NOMO-1 (cell line): ENCODE data around the gene TRAPPC3.
A peak's percentile ranks its signal among the peaks of the same experiment; 100 is the strongest.

Source experiments
- DNase-seq, 2 experiments: peaks; one replicate each; lab custom pipeline; 2025; ENCODE audit not compliant: unreplicated experiment in 2 of 2; lab: John Stamatoyannopoulos, UW

Gene TRAPPC3

DNA sequence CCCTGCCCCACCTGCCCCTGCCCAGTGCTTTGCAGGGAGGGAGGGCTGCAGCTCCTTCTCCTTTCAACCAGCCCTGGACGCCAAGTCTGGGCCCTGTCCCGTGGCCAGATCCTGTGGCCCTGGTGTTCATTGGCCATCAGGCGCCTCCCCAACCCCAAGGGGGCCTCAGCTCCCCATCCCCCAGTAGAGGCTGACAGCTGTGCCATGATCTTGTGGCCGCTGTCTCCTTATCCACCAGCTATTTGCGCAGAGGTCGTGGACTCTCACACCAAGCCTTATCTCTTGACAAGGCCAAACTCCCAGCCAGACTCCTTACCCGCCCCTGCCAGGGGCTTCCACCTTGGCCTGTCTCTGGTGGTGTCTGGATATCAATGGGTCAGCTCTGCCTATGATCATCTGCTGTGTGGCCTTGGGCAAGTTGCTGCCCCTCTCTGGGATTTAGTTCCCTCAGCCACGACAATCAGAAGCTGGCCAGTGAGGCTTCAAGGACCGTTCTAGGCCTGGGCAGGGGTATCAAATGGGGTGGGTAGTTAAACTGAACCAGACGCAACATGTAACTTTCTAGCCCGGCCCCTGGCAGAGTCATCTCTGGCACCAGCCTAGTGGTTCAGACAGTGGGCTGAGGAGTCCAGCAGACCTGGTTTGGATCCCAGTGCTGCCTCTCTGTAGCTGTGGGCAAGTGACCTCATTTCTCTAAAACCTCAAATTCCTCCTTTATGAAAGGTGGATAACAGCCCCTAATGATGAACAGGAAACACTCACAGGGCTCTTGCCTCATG is 21.0 kb downstream of the TRAPPC3 start:
- DNase-seq: peak in 1 of 2 experiments; percentile 13

- DNase-seq: no peak
Measured at GRCh38 chr1:36126797-36127500, 22.3 kb downstream of the TRAPPC3 start.

DNA sequence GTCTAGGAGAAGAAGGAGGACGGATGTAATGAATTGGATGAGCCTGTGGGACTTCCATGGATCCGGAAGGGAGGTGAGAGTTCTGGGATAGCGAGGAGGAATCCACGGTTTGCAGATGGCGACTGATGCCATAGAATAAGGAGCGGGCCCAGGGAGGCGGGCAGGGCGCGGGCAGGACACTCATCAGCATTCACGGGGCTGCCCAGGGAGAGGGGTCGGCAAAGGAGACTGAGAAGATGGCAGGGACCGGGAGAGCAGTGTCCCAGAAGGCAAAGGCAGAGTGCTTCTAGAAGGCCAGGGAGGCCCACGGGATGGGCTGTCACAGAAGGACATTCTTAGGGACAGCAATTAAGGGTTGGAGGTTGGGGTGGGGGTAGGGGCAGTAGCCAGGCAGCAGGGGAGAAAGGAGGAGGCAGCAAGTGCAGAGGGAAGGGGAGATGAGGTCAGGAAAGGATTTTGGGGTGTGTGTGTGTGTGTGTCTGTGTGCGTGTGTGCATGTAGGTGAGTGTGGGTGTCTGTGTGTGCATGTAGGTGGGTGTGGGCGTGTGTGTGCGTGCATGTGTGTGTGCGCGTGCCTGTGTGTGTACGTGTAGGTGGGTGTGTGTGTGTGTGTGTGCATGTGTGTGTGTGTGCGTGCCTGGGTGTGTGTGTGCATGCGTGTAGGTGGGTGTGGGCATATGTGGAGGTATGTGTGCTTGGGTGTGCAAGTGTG is 23.1 kb downstream of the TRAPPC3 start:
- no peak for DNase-seq

- DNase-seq: no peak
Measured at GRCh38 chr1:36125129-36125991, 23.9 kb downstream of the TRAPPC3 start, which contains the start of gene COL8A2. TSS of gene COL8A2 (minus strand) at chr1:36125222. CDS start at chr1:36100242, 24,980 bp downstream.

DNA sequence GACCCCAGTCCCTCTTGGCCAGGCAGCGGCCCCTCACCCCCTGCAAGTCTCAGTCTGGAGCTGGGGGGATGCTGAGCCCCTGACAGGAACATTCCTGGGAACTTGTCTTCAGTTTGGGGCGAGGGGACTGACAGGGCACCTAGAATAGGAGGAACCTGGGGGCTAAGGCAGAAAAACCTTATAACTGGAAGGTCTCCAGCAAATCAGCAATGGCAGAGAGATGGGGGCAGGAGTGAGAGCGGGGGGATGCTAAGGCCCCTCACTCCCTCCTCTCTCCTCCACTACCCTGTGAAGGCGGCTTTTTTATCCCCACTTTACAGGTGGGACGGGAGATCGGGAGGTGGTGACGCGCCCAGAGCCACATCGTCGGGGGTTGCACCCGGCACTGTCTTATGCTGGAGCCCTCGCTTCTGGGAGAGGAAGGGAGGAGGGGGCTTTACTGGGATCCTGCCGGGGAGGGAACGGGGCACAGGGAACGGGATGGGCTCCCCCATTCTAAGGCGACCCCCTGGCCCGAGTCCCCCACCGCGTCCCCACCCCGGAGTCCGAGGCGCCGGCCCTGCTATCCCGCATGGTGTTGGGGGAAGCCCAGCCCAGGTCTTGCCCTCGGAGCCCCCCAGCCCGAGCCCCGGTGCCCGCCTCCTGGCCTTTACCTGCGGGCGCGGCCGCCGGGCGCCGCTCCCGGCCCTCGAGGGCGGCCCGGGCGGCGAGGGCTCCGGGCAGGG is 24.7 kb downstream of the TRAPPC3 start:
- DNase-seq: no peak

- DNase-seq: peak; percentile 79 to 93
Measured at GRCh38 chr1:36123356-36123755, 25.9 kb downstream of the TRAPPC3 start.

- DNase-seq: no peak
Measured at GRCh38 chr1:36122062-36123030, 26.9 kb downstream of the TRAPPC3 start.

- no peak for DNase-seq
Measured at GRCh38 chr1:36119456-36119855, 29.8 kb downstream of the TRAPPC3 start.

DNA sequence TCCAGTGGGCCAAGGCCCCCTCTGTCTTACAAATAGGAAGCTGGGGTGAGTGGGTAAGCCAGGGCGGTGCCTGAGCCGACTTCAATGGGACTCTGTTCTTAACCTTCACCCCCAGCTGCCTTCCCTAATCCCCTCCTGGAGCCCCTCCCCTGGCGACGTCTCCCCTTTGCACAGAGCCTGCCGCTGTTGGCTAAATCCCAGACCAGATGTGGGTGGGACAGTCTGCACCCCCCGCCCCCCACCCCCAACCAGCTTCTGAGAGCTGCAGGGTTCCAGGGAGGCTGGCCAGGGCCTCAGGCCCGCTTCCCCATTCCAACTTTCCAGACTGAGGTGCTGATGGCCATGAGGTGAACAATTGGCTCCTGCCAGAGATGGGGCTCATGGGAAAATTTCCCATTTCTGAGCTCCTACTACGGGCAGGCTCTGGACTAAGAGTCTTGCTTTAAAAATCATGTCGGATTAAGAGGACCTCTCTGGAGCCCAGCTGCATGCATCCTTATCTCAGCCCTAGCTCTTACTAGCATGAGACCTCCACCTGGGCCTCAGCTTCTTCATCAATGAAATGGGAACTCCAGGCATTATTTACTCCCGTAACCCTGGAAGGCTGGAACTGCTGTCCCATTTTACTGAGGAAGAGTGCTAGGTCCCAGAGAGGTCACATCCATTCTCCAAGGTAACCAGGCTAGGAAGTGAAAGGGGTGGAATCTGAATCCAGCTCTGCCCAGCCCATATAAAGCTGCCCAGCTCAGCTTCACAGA is 30.7 kb downstream of the TRAPPC3 start:
- no peak for DNase-seq

DNA sequence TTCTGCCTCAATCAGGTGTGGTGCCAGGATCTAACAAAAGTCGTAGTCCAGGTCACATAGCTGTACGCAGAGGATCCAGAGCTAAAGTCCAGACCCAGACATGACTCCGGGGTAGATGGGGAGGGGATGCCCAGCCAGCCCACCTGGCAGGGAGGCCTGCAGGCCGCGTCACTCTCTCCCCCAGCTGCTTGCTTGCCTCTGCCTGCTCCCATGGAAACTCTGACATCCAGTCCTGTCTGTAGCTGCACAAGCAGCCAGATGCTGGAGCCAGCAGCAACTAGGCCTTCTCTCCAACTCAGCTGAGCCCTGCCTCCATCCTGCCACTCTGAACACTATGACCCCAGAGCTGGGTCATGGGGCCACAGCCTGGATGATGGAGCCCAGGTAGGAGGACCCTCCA is 32.4 kb downstream of the TRAPPC3 start:
- DNase-seq: no peak

- DNase-seq: no peak
Measured at GRCh38 chr1:36115931-36116330, 33.4 kb downstream of the TRAPPC3 start.

DNA sequence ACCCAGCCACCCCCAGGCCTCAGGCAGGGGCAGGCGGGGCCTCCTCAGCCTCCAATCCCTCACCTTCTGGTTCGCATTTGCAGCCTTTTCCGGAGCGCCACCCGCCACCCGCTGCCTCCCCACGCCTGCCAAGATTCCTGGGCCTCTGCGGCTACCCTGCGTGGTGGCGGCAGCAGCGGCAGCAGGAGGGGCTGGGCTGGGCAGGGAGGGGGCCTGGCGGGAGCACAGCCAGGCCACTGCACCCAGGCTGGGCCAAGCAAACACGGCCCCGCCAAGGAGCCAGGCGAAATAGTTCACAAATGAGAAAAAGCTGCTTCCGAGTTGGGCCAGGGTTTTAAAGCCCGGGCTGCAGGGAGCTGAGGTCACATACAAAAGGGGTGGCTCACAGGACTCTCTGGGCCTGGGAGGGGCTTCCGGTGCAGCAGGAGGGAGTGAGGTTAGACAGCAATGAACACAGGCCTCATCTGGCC is 34.1 kb downstream of the TRAPPC3 start:
- DNase-seq: no peak

GRCh38 chr1:36114371-36114770 is 34.9 kb downstream of the TRAPPC3 start:
- DNase-seq: no peak

- no peak for DNase-seq
Measured at GRCh38 chr1:36112823-36113222, 36.5 kb downstream of the TRAPPC3 start.

DNA sequence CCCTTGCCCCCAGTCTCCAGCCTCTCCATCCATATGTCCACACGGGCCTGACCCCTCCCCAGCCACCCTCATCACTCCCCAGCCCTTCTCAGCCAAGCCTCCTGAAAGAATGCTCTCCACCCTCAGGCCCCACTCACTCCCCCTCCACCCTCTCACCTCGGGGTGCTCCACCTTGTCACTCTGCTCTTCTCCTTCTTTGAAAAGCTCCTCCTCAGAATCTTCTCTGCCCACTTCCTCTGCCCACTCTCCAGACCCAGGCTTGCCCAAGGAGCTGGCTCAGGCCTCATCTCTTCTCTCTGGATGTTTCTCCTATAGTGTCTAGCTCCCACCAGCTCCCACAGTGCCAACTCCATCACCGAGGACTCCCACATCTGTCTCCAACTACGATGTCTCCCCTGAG is 38.1 kb downstream of the TRAPPC3 start:
- no peak for DNase-seq

DNA sequence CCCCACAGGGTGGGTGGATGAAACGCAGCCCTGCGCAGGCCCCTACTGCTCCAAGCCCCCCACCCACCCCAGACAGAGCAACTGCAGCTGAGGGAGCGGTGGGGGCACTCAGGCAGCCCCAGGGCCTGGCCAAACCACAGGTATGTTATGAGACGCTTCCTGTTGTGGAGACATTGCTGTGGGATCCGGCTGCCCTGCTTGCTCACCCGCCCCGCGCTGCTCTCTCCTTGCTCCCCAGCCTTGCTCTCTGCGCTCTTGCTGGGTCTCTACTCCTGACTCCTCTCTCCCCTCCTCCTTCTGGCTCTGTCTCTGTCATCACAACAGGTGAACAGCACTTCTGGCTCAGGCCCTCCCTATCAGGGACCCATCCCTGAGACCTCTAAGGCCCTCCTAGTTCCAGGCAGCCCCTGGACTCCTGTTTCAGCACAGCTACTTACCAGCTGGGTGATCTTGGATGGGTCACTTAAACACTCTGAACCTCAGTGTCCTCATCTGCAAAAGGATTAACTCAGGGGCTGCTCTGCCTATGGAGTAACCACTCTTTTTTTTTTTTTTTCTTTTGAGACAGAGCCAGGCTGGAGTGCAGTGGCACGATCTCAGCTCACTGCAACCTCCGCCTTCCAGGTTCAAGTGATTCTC is 40.1 kb downstream of the TRAPPC3 start:
- DNase-seq: no peak

DNA sequence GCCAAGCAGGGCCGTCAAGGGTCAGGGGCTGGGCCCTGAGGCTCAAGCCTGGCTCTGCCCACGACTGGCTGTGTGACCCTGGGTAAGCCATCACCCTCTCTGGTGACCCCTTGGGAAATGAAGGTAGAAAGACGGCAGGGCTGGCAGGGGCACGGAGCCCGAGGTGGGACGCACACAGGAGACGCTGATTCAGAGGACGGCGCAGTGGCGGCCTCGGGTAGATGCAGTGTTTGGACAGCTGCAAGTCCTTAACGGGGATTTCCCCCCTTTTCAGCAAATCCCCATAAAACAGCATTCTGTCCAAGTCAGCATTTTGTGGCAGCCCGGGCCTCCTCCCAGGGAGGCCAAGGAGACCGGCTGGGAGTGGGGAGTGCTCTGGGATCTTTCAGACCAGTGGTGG is 41.0 kb downstream of the TRAPPC3 start:
- DNase-seq: no peak
